HepG2 (cell line): ENCODE data around the gene RNF17. TPM values are rescaled to one million over a fixed set of nuclear protein-coding genes. Genes with fewer than 3 reads are reported as not detected.

Experiments
- ATAC-seq: fragments of 200-7000 bp; cut with Tn5 transposase; 3 replicates; pipeline ENCODE4 v1.9.1; 2020; ENCODE audit warnings: mild to moderate bottlenecking, moderate library complexity
- BruUV-seq: library from RNA; stranded (reverse); fragments of 400-500 nt; replicated peaks from 2 replicates; lab custom pipeline; 2021; lab: Mats Ljungman, UMichigan
- CTCF ChIA-PET: fragments of 300-600 bp; formaldehyde crosslinking; extraction: SDS; loops from one replicate; lab custom pipeline; 2021; ENCODE audit warnings: low total read pairs, inconsistent platforms, low intra/inter-chr PET ratio; lab: Yijun Ruan, JAX
- POLR2A ChIA-PET: fragments of 350-600 bp; sonication (Branson Sonifier 250); formaldehyde crosslinking; loops from one replicate; lab custom pipeline; 2020; ENCODE audit warnings: antibody characterized with exemption, inconsistent platforms; lab: Yijun Ruan, JAX
- DNase-seq: peaks from one replicate; pipeline ENCODE4 v3.0.0-alpha.2; 2015; ENCODE audit warnings: low spot score
- FAIRE-seq: peaks from 3 replicates; lab custom pipeline; 2011; peaks lifted over from hg19 to GRCh38; lab: Jason Lieb, UNC
- H2AFZ ChIP-seq: one replicate; pipeline ENCODE4 v1.6.1; 2011; ENCODE audit warnings: low read length, inconsistent platforms
- H3K27ac ChIP-seq: fragments of 300-600 bp; 3 replicates; pipeline ENCODE4 v1.8.0; 2011; ENCODE audit warnings: mixed run types, mild to moderate bottlenecking, mixed read lengths, low read length, inconsistent platforms; ENCODE audit not compliant: insufficient read depth; ENCODE audit errors: extremely low read length
- H3K27me3 ChIP-seq, 2 experiments: fragments of 200-600 bp in 1 of 2; 2 replicates in 1 of 2; 3 replicates in 1 of 2; pipeline versions ENCODE4 v1.6.0 to v1.8.0; 2011; ENCODE audit warnings: low read length in 2 of 2, mild to moderate bottlenecking in 2 of 2, moderate library complexity in 2 of 2, inconsistent platforms in 1 of 2; ENCODE audit not compliant: insufficient read depth in 2 of 2, control insufficient read depth in 1 of 2
- H3K36me3 ChIP-seq, 2 experiments: fragments of 200-600 bp in 1 of 2; replicated peaks in 1 of 2; 2 replicates in 1 of 2; 3 replicates in 1 of 2; pipeline versions ENCODE4 v1.5.1 to v1.8.0; 2011; ENCODE audit warnings: low read length in 2 of 2, inconsistent platforms in 1 of 2; ENCODE audit not compliant: insufficient read depth in 2 of 2, control insufficient read depth in 1 of 2
- H3K4me1 ChIP-seq: 2 replicates; pipeline ENCODE4 v1.5.1; 2012; ENCODE audit warnings: low read length, inconsistent platforms; ENCODE audit not compliant: insufficient read depth
- H3K4me2 ChIP-seq: 2 replicates; pipeline ENCODE4 v1.6.0; 2011; ENCODE audit warnings: low read depth, low read length, inconsistent platforms
- H3K4me3 ChIP-seq, 3 experiments: fragments of 200-600 bp in 1 of 3; sonication (generic), shearing (Covaris generic) in 1 of 3; replicated peaks in 1 of 3; 2 replicates each; pipeline ENCODE4 v1.5.1; 2011 to 2016; ENCODE audit warnings: low read length in 3 of 3, inconsistent platforms in 2 of 3, low read depth in 2 of 3, mild to moderate bottlenecking in 2 of 3, control low read depth in 1 of 3, mixed read lengths in 1 of 3; ENCODE audit not compliant: insufficient read depth in 1 of 3
- H3K79me2 ChIP-seq: one replicate; pipeline ENCODE4 v1.6.1; 2011; ENCODE audit warnings: low read length, inconsistent platforms; ENCODE audit not compliant: insufficient read depth
- H3K9ac ChIP-seq: 2 replicates; pipeline ENCODE4 v1.6.0; 2011; ENCODE audit warnings: mild to moderate bottlenecking, low read depth, low read length, inconsistent platforms; ENCODE audit not compliant: insufficient read depth
- H3K9me3 ChIP-seq: 2 replicates; pipeline ENCODE4 v1.5.1; 2012; ENCODE audit warnings: mild to moderate bottlenecking, low read length
- H4K20me1 ChIP-seq: 2 replicates; pipeline ENCODE4 v1.6.0; 2011; ENCODE audit warnings: inconsistent platforms, mild to moderate bottlenecking, low read length, moderate library complexity; ENCODE audit not compliant: insufficient read depth
- CENPX ChIP-seq: sonication (generic); formaldehyde crosslinking; IDR thresholded peaks from 2 replicates; pipeline ENCODE4 v1.9.0; 2021; ENCODE audit warnings: mild to moderate bottlenecking, missing genetic modification reagents, moderate library complexity
- FOXJ3 ChIP-seq: sonication (generic); formaldehyde crosslinking; IDR thresholded peaks from 2 replicates; pipeline ENCODE4 v1.4.0; 2020; ENCODE audit warnings: missing genetic modification reagents, mild to moderate bottlenecking, borderline replicate concordance
- JARID2 ChIP-seq: sonication (generic); formaldehyde crosslinking; IDR thresholded peaks from 2 replicates; pipeline ENCODE4 v1.8.1; 2023; ENCODE audit warnings: missing genetic modification reagents, inconsistent platforms; ENCODE audit not compliant: insufficient replicate concordance
- KDM6A ChIP-seq: IDR thresholded peaks from 2 replicates; pipeline ENCODE4 v1.6.1; 2016; ENCODE audit warnings: low read depth
- MED8 ChIP-seq: sonication (generic); formaldehyde crosslinking; IDR thresholded peaks from 2 replicates; pipeline ENCODE4 v1.8.1; 2023; ENCODE audit warnings: mild to moderate bottlenecking, missing genetic modification reagents; ENCODE audit not compliant: insufficient replicate concordance
- YY1 ChIP-seq: IDR thresholded peaks from 2 replicates; pipeline ENCODE4 v1.6.1; 2011; ENCODE audit warnings: low read length, low read depth, moderate library complexity, mild to moderate bottlenecking; ENCODE audit not compliant: insufficient read depth, insufficient replicate concordance
- ZBTB25 ChIP-seq: IDR thresholded peaks from 2 replicates; pipeline ENCODE4 v1.6.1; 2018; ENCODE audit warnings: missing genetic modification reagents
- ZFP36L1 ChIP-seq: sonication (generic); formaldehyde crosslinking; IDR thresholded peaks from 2 replicates; pipeline ENCODE4 v1.8.0; 2022; ENCODE audit warnings: mild to moderate bottlenecking, missing genetic modification reagents, moderate library complexity
- ZFP82 ChIP-seq: sonication (generic); formaldehyde crosslinking; IDR thresholded peaks from 2 replicates; pipeline ENCODE4 v1.5.1; 2020; ENCODE audit warnings: mild to moderate bottlenecking, missing genetic modification reagents, borderline replicate concordance
- ZKSCAN8 ChIP-seq: IDR thresholded peaks from 2 replicates; pipeline ENCODE4 v1.6.1; 2016; ENCODE audit warnings: borderline replicate concordance, missing genetic modification reagents, missing compliant biosample characterization
- ZNF180 ChIP-seq: sonication (generic); formaldehyde crosslinking; IDR thresholded peaks from 2 replicates; pipeline ENCODE4 v1.4.0; 2020; ENCODE audit warnings: low read depth, missing genetic modification reagents, borderline replicate concordance
- ZNF329 ChIP-seq: sonication (generic); formaldehyde crosslinking; IDR thresholded peaks from 2 replicates; pipeline ENCODE4 v1.9.0; 2021; ENCODE audit warnings: low read depth, mild to moderate bottlenecking, missing genetic modification reagents
- ZNF512B ChIP-seq: sonication (generic); formaldehyde crosslinking; IDR thresholded peaks from 2 replicates; pipeline ENCODE4 v1.5.1; 2020; ENCODE audit warnings: missing genetic modification reagents, mild to moderate bottlenecking, borderline replicate concordance
- ZNF670 ChIP-seq: sonication (generic); formaldehyde crosslinking; IDR thresholded peaks from 2 replicates; pipeline ENCODE4 v1.8.0; 2022; ENCODE audit warnings: mild to moderate bottlenecking, missing genetic modification reagents, borderline replicate concordance
- ZNF678 ChIP-seq: sonication (generic); formaldehyde crosslinking; IDR thresholded peaks from 2 replicates; pipeline ENCODE4 v1.4.0; 2020; ENCODE audit warnings: mild to moderate bottlenecking, missing genetic modification reagents
- WGBS: methylation state at CpG from one replicate; pipeline ENCODE4 v1.1.6; 2017; ENCODE audit warnings: low lambda C conversion rate; 5-methylcytosine and 5-hydroxymethylcytosine counted together
- in situ Hi-C: cut with HindIII; loops from 2 replicates; pipeline ENCODE4 v1.10.0; 2017; ENCODE audit warnings: low pct_unique_long_range_greater_than_20kb; ENCODE audit not compliant: extremely low pct_ligation_motif_present
- intact Hi-C: fragments of 100-400 bp; cut with micrococcal nuclease; formaldehyde crosslinking; loops from one replicate; pipeline ENCODE4 v1.10.0; 2022; ENCODE audit not compliant: unreplicated experiment
- polyA plus RNA-seq, 8 experiments: library from polyadenylated mRNA; depleted of rRNA in 3 of 8; stranded (reverse) in 7 of 8; unstranded in 1 of 8; fragments of >200 nt; fragmentation: Illumina TruSeq in 4 of 8; extraction: Trizol in 4 of 8; gene quantifications; 2 replicates each; pipeline versions ENCODE4 v1.2.1 to v1.2.3, GENCODE V29; 2011 to 2016; ENCODE audit warnings: low read depth in 4 of 8, missing spikeins in 1 of 8, mixed read lengths in 1 of 8; ENCODE audit not compliant: insufficient read depth in 1 of 8
- total RNA-seq, 5 experiments: library from RNA; depleted of rRNA; stranded (reverse); fragments of >200 nt; fragmentation: Illumina TruSeq; extraction: Trizol; gene quantifications; 2 replicates each; pipeline ENCODE4 v1.2.3, GENCODE V29; 2016; ENCODE audit warnings: low read depth in 1 of 5
- TF ChIP-seq, protein P1 (sequence below): sonication (generic); formaldehyde crosslinking; IDR thresholded peaks from 2 replicates; pipeline ENCODE4 v1.4.0; 2020; ENCODE audit warnings: missing genetic modification reagents

The RNF17 gene
- total and polyA plus RNA-seq, 2 of the 13 experiments (the other 11 are each of a cell fraction or from before 2014, with no cell fraction given) = not detected

- no peak for TF ChIP-seq ZFP36L1 (CRISPR knock-in tag)
Measured at GRCh38 chr13:24827799-24828198, 63.8 kb downstream of the RNF17 start (continued).

GRCh38 chr13:24834902-24835510 is 71.0 kb downstream of the RNF17 start:
- DNase-seq = no peak
- H4K20me1 ChIP-seq = no peaks in the 10 kb centered on the region
- no peak for ATAC-seq
- H3K9ac ChIP-seq = no peak overlapping the region
- no peak for FAIRE-seq
- 55% methylated on average over 7 of the region's 9 CpGs for WGBS
- ChIA-PET CTCF (no interaction called here), POLR2A (no interaction called here)
- no peaks in the 10 kb centered on the region for H3K79me2 ChIP-seq
- H3K27ac ChIP-seq = no peak overlapping the region
- H3K4me3 ChIP-seq = no peak overlapping the region
- no peaks in the 10 kb centered on the region for H3K4me1 ChIP-seq
- H3K36me3 ChIP-seq = no peaks in the 10 kb centered on the region
- BruUV-seq = no TSS peak
- intact Hi-C loops (no loop called here), in situ Hi-C loops (no loop called here)
- H2AFZ ChIP-seq = no peak overlapping the region
- 0 out of 5 replicates have a peak, but pooled peaks cover 0 to 3% of the 10 kb centered on the region in 2 experiments for H3K27me3 ChIP-seq
- H3K9me3 ChIP-seq = no peaks in the 10 kb centered on the region
- H3K4me2 ChIP-seq = no peak overlapping the region
- TF ChIP-seq ZFP36L1 (CRISPR knock-in tag) (no peak), ZNF678 (CRISPR knock-in tag) (no peak), ZNF512B (CRISPR knock-in tag) (no peak), YY1 (no peak), KDM6A (CRISPR knock-in tag) (no peak), ZFP82 (no peak), ZKSCAN8 (no peak), ZNF670 (CRISPR knock-in tag) (no peak), ZNF180 (CRISPR knock-in tag) (no peak), ZBTB25 (CRISPR knock-in tag) (no peak), MED8 (no peak), CENPX (CRISPR knock-in tag) (no peak), FOXJ3 (CRISPR knock-in tag) (no peak), JARID2 (CRISPR knock-in tag) (no peak), ZNF329 (CRISPR knock-in tag) (no peak)
- TF ChIP-seq, protein P1, sequence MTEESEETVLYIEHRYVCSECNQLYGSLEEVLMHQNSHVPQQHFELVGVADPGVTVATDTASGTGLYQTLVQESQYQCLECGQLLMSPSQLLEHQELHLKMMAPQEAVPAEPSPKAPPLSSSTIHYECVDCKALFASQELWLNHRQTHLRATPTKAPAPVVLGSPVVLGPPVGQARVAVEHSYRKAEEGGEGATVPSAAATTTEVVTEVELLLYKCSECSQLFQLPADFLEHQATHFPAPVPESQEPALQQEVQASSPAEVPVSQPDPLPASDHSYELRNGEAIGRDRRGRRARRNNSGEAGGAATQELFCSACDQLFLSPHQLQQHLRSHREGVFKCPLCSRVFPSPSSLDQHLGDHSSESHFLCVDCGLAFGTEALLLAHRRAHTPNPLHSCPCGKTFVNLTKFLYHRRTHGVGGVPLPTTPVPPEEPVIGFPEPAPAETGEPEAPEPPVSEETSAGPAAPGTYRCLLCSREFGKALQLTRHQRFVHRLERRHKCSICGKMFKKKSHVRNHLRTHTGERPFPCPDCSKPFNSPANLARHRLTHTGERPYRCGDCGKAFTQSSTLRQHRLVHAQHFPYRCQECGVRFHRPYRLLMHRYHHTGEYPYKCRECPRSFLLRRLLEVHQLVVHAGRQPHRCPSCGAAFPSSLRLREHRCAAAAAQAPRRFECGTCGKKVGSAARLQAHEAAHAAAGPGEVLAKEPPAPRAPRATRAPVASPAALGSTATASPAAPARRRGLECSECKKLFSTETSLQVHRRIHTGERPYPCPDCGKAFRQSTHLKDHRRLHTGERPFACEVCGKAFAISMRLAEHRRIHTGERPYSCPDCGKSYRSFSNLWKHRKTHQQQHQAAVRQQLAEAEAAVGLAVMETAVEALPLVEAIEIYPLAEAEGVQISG (CRISPR knock-in tag) = no peak
